Loucy (cell line): ENCODE results near the gene TNFRSF8.
"Not testable (repeated sequence)": the region's sequence is repeated elsewhere in the genome, so short reads cannot be mapped to it uniquely, and the experiment has no call there.

Experiments used
- H2AFZ ChIP-seq: fragments of 200-600 bp; sonication (generic); 2 replicates; pipeline ENCODE4 v1.6.0; 2016; ENCODE audit warnings: antibody characterized with exemption, mild to moderate bottlenecking, low read length, moderate library complexity
- H3F3A ChIP-seq: fragments of 200-600 bp; 2 replicates; pipeline ENCODE4 v1.6.0; 2016; ENCODE audit warnings: antibody characterized with exemption, low read depth, mild to moderate bottlenecking
- H3K27me3 ChIP-seq: fragments of 200-600 bp; sonication (generic); 2 replicates; pipeline ENCODE4 v1.6.1; 2014; ENCODE audit warnings: low read length, mild to moderate bottlenecking; ENCODE audit not compliant: insufficient read depth, poor library complexity, severe bottlenecking
- H3K36me3 ChIP-seq: fragments of 200-600 bp; sonication (generic); 2 replicates; pipeline ENCODE4 v1.6.1; 2016; ENCODE audit warnings: low read length; ENCODE audit not compliant: insufficient read depth
- H3K4me1 ChIP-seq: fragments of 200-600 bp; sonication (generic); 2 replicates; pipeline ENCODE4 v1.5.1; 2014; ENCODE audit warnings: low read length, mild to moderate bottlenecking; ENCODE audit not compliant: insufficient read depth, poor library complexity, severe bottlenecking
- H3K4me2 ChIP-seq: fragments of 200-600 bp; sonication (generic); 2 replicates; pipeline ENCODE4 v1.6.0; 2014; ENCODE audit warnings: antibody characterized with exemption, low read length, low read depth, mild to moderate bottlenecking; ENCODE audit not compliant: poor library complexity, severe bottlenecking
- H3K4me3 ChIP-seq: fragments of 200-600 bp; sonication (generic); 2 replicates; pipeline ENCODE4 v1.5.1; 2014; ENCODE audit warnings: low read length, mild to moderate bottlenecking, mixed read lengths; ENCODE audit not compliant: poor library complexity, severe bottlenecking
- H3K79me2 ChIP-seq: fragments of 200-600 bp; sonication (generic); 2 replicates; pipeline ENCODE4 v1.6.1; 2014; ENCODE audit warnings: low read length; ENCODE audit not compliant: insufficient read depth
- H3K9ac ChIP-seq: fragments of 200-600 bp; sonication (generic); 2 replicates; pipeline ENCODE4 v1.6.0; 2014; ENCODE audit warnings: mild to moderate bottlenecking, low read depth, low read length, moderate library complexity; ENCODE audit not compliant: poor library complexity, severe bottlenecking
- H3K9me2 ChIP-seq: fragments of 200-600 bp; sonication (generic); replicated peaks from 2 replicates; pipeline ENCODE4 v1.6.1; 2016; ENCODE audit warnings: low read depth, low read length, mixed read lengths
- H3K9me3 ChIP-seq: fragments of 200-600 bp; sonication (generic); 2 replicates; pipeline ENCODE4 v1.6.1; 2014; ENCODE audit warnings: mild to moderate bottlenecking, antibody characterized with exemption, low read length, low read depth; ENCODE audit not compliant: insufficient read depth
- H4K20me1 ChIP-seq: fragments of 200-600 bp; sonication (generic); 2 replicates; pipeline ENCODE4 v1.6.0; 2014; ENCODE audit warnings: antibody characterized with exemption, low read length, mild to moderate bottlenecking; ENCODE audit not compliant: insufficient read depth, poor library complexity, severe bottlenecking
- CTCF ChIP-seq: fragments of 200-600 bp; sonication (generic); conservative IDR thresholded peaks from 2 replicates; pipeline ENCODE4 v1.5.1; 2014; ENCODE audit warnings: mild to moderate bottlenecking, antibody characterized with exemption, low read length
- EZH2phosphoT487 ChIP-seq: fragments of 200-600 bp; IDR thresholded peaks from 2 replicates; pipeline ENCODE4 v1.6.1; 2018; ENCODE audit warnings: antibody characterized with exemption, mild to moderate bottlenecking, moderate library complexity, borderline replicate concordance

The TNFRSF8 gene

GRCh38 chr1:12098786-12099185 lies 35.7 kb downstream of the TNFRSF8 start:
- TF ChIP-seq EZH2phosphoT487 (no peak), CTCF (no peak)
- Histone ChIP-seq H3K9me2 (no peaks in the 10 kb centered on the region), H3K36me3 (no peaks in the 10 kb centered on the region)

GRCh38 chr1:12099610-12100009 lies 36.5 kb downstream of the TNFRSF8 start:
- H3K9ac ChIP-seq = no peak overlapping the region
- H4K20me1 ChIP-seq = no peaks in the 10 kb centered on the region
- H3F3A ChIP-seq = no peaks in the 10 kb centered on the region
- no peaks in the 10 kb centered on the region for H3K79me2 ChIP-seq
- H2AFZ ChIP-seq = no peak overlapping the region
- no peak overlapping the region for H3K4me2 ChIP-seq
- no peak for TF ChIP-seq EZH2phosphoT487
- no peak for TF ChIP-seq CTCF
- no peaks in the 10 kb centered on the region for H3K4me1 ChIP-seq
- no peak overlapping the region for H3K4me3 ChIP-seq
- H3K9me3 ChIP-seq = no peaks in the 10 kb centered on the region
- H3K27me3 ChIP-seq = no peaks in the 10 kb centered on the region
- no peaks in the 10 kb centered on the region for H3K36me3 ChIP-seq
- no peaks in the 10 kb centered on the region for H3K9me2 ChIP-seq

More at GRCh38 chr1:12098786-12099185, 35.7 kb downstream of the TNFRSF8 start:
- Histone ChIP-seq H3K4me1 (no peaks in the 10 kb centered on the region), H3F3A (no peaks in the 10 kb centered on the region), H3K79me2 (no peaks in the 10 kb centered on the region), H3K9me3 (no peaks in the 10 kb centered on the region), H3K4me2 (no peak overlapping the region), H4K20me1 (no peaks in the 10 kb centered on the region), H3K27me3 (no peaks in the 10 kb centered on the region), H2AFZ (no peak overlapping the region), H3K9ac (no peak overlapping the region), H3K4me3 (no peak overlapping the region)

- no peak overlapping the region for H3K4me2 ChIP-seq
- no peaks in the 10 kb centered on the region for H3K4me1 ChIP-seq
- H3K9me3 ChIP-seq = no peaks in the 10 kb centered on the region
- H4K20me1 ChIP-seq = no peaks in the 10 kb centered on the region
- H2AFZ ChIP-seq = no peak overlapping the region
- no peaks in the 10 kb centered on the region for H3K36me3 ChIP-seq
- no peak overlapping the region for H3K4me3 ChIP-seq
- H3K9me2 ChIP-seq = no peaks in the 10 kb centered on the region
- H3K79me2 ChIP-seq = no peaks in the 10 kb centered on the region
- TF ChIP-seq EZH2phosphoT487 = no peak
- H3F3A ChIP-seq = no peaks in the 10 kb centered on the region
- H3K27me3 ChIP-seq = no peaks in the 10 kb centered on the region
- no peak overlapping the region for H3K9ac ChIP-seq
Observed at GRCh38 chr1:12100071-12100470, 37.0 kb downstream of the TNFRSF8 start.

DNA sequence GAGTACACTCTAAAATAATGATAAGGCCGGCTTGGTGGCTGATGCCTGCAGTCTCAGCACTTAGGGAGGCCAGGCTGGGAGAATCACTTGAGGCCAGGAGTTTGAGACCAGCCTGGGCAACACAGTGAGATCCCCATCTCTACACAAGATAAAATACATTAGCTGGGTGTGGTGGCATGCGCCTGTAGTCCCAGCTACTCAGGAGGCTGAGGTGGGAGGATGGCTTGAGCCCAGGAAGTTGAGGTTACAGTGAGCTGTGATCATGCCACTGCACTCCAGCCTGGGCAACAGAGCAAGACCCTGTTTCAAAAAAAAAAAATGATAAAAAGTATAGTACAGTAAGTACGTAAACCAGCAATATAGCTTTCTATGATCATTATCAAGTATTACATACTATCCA lies 38.0 kb downstream of the TNFRSF8 start:
- H4K20me1 ChIP-seq, H3K36me3 ChIP-seq, H3F3A ChIP-seq, H3K9me3 ChIP-seq, H3K4me3 ChIP-seq, H3K9ac ChIP-seq, H3K4me1 ChIP-seq, H3K9me2 ChIP-seq, H3K27me3 ChIP-seq, H3K4me2 ChIP-seq, H3K79me2 ChIP-seq, H2AFZ ChIP-seq: not testable (repeated sequence)
